Left lung (tissue), 10 donors: ENCODE measurements around the gene GPR42. TPM values are rescaled to one million over a fixed set of nuclear protein-coding genes. Genes with fewer than 3 reads are reported as not detected.

ENCODE experiments used
- ATAC-seq: fragments of 200-7000 bp; cut with Tn5 transposase; one replicate; pipeline ENCODE4 v1.9.1; 2020; ENCODE audit warnings: moderate library complexity
- DNase-seq, 4 donors: peaks; one replicate each; pipeline ENCODE4 v3.0.0-alpha.2; 2013 to 2020
- H3K27ac ChIP-seq, 2 donors: fragments of 200-600 bp; sonication (generic) in 1 of 2; one replicate each; pipeline versions ENCODE4 v1.5.0 to v1.8.0; 2020 to 2021
- H3K27me3 ChIP-seq, 2 donors: fragments of 200-600 bp; sonication (generic) in 1 of 2; one replicate each; pipeline versions ENCODE4 v1.5.0 to v1.8.0; 2020 to 2021
- H3K36me3 ChIP-seq, 2 donors: fragments of 200-600 bp; sonication (generic) in 1 of 2; one replicate each; pipeline versions ENCODE4 v1.5.0 to v1.8.0; 2020 to 2021
- H3K4me1 ChIP-seq, 2 donors: fragments of 200-600 bp; one replicate each; pipeline ENCODE4 v1.8.0; 2021
- H3K4me3 ChIP-seq, 2 donors: fragments of 200-600 bp; sonication (generic) in 1 of 2; one replicate each; pipeline versions ENCODE4 v1.5.0 to v1.8.0; 2020 to 2021; ENCODE audit warnings: mild to moderate bottlenecking in 1 of 2
- H3K9me3 ChIP-seq, 2 donors: fragments of 200-600 bp; sonication (generic) in 1 of 2; one replicate each; pipeline versions ENCODE4 v1.5.0 to v1.8.0; 2020 to 2021
- CTCF ChIP-seq, 2 donors: fragments of 200-600 bp; sonication (generic) in 1 of 2; IDR thresholded peaks; one replicate each; pipeline versions ENCODE4 v1.5.0 to v1.8.0; 2021; ENCODE audit warnings: antibody characterized with exemption in 2 of 2
- intact Hi-C, 2 donors: fragments of 100-400 bp; cut with DNase I; formaldehyde crosslinking; loops; one replicate each; pipeline versions ENCODE4 v1.11.2 to v1.14.2; 2022
- polyA plus RNA-seq, 6 donors: library from polyadenylated mRNA; unstranded; fragments of 120-200 nt; gene quantifications; one replicate each; pipeline ENCODE4 v1.2.1, GENCODE V29; 2013; ENCODE audit not compliant: insufficient read length in 6 of 6
- total RNA-seq, 2 donors: library from RNA; stranded (reverse); fragmentation: NEBNext Ultra II Directional; extraction: Animal tissue kit (Norgen Biotek cat#: 25700); gene quantifications; one replicate each; pipeline ENCODE4 v1.2.1, GENCODE V29; 2021
- donor health status: DM: no; HTN: yes; CAD: no.
- donor health status: DM: no; HTN: no; CAD: no.

GPR42 gene
- total and polyA plus RNA-seq, 8 donors = 0.11 to 0.24 (median 0.14) TPM; not detected in 5

GRCh38 chr19:35347171-35347929 lies 23.5 kb upstream of the GPR42 start, which contains the start of gene FFAR1:
Gene FFAR1, plus strand, starts transcription at chr19:35347902. Its CDS starts 3,650 bp downstream, at chr19:35351552.
- TF ChIP-seq CTCF (IDR thresholded peaks at IDR 0.05) = no peak
- Histone ChIP-seq H3K27ac (peak within 1 kb of the TSS in 1 of 2 donors; percentile 91), H3K4me3 (no peak within 1 kb of the TSS), H3K36me3 (no peaks in the 10 kb centered on the region), H3K9me3 (no peaks in the 10 kb centered on the region), H3K27me3 (peaks cover 0 to 36% of the 10 kb centered on the region in 2 donors), H3K4me1 (peaks cover 0 to 42% of the 10 kb centered on the region in 2 donors)
- no peak for DNase-seq
- intact Hi-C loops = no loop called here
- peak; percentile 35 for ATAC-seq

GRCh38 chr19:35347930-35348298 lies 23.0 kb upstream of the GPR42 start:
- peak in 1 of 4 donors; percentile 6 for DNase-seq
- no peak for TF ChIP-seq CTCF (IDR thresholded peaks at IDR 0.05)
- intact Hi-C loops = no loop called here
- Histone ChIP-seq H3K4me3 (no peak overlapping the region), H3K36me3 (no peaks in the 10 kb centered on the region), H3K4me1 (peaks cover 0 to 48% of the 10 kb centered on the region in 2 donors), H3K27ac (peak overlapping the region in 1 of 2 donors; percentile 91), H3K9me3 (no peaks in the 10 kb centered on the region), H3K27me3 (peaks cover 0 to 36% of the 10 kb centered on the region in 2 donors)
- ATAC-seq = no peak

GRCh38 chr19:35348911-35349611 lies 21.8 kb upstream of the GPR42 start:
- no peak for TF ChIP-seq CTCF (IDR thresholded peaks at IDR 0.05)
- Histone ChIP-seq H3K36me3 (no peaks in the 10 kb centered on the region), H3K27me3 (peaks cover 0 to 36% of the 10 kb centered on the region in 2 donors), H3K9me3 (no peaks in the 10 kb centered on the region), H3K4me1 (peaks cover 0 to 59% of the 10 kb centered on the region in 2 donors), H3K27ac (no peak overlapping the region), H3K4me3 (no peak overlapping the region)
- DNase-seq (peak in 1 of 4 donors; percentile 47), ATAC-seq (no peak)
- intact Hi-C loops = no loop called here

- TF ChIP-seq CTCF (IDR thresholded peaks at IDR 0.05) = no peak
- H3K27me3 ChIP-seq = peaks cover 0 to 35% of the 10 kb centered on the region in 2 donors
- H3K36me3 ChIP-seq = no peaks in the 10 kb centered on the region
- DNase-seq = peak in 1 of 4 donors; percentile 63
- no peak overlapping the region for H3K27ac ChIP-seq
- ATAC-seq = no peak
- intact Hi-C loops = loop anchor here in 1 of 2 donors (10.0 kb wide), 2 partner anchors 115 to 145 kb away; partner anchors contain the start of gene KRTDAP
- no peak overlapping the region for H3K4me3 ChIP-seq
- peaks cover 0 to 60% of the 10 kb centered on the region in 2 donors for H3K4me1 ChIP-seq
- H3K9me3 ChIP-seq = no peaks in the 10 kb centered on the region
These were observed 21.0 kb upstream of the GPR42 start for GRCh38 chr19:35349614-35350521.
